OCI-LY7 (cell line): Measurements from ENCODE around the gene STARD7. TPM values are rescaled to one million over a fixed set of nuclear protein-coding genes. Genes with fewer than 3 reads are reported as not detected.

Experiments used
- BruUV-seq: library from RNA; stranded (reverse); fragments of 400-500 nt; replicated peaks from 2 replicates; lab custom pipeline; 2021; lab: Mats Ljungman, UMichigan
- CTCF ChIA-PET: fragments of 300-600 bp; sonication (Branson Sonifier 250); formaldehyde crosslinking; loops from one replicate; lab custom pipeline; 2022; ENCODE audit warnings: antibody characterized with exemption; ENCODE audit not compliant: unreplicated experiment; lab: Charles Lee
- POLR2A ChIA-PET: fragments of 300-600 bp; sonication (Branson Sonifier 250); formaldehyde crosslinking; loops from one replicate; lab custom pipeline; 2022; ENCODE audit warnings: antibody characterized with exemption; lab: Charles Lee
- DNase-seq: peaks from one replicate; pipeline ENCODE4 v3.0.0-alpha.2; 2015; ENCODE audit warnings: low spot score
- H2AFZ ChIP-seq: fragments of 200-600 bp; sonication (generic), shearing (Covaris generic); 2 replicates; pipeline ENCODE4 v1.6.1; 2014; ENCODE audit warnings: mild to moderate bottlenecking, antibody characterized with exemption, low read length, moderate library complexity
- H3K27ac ChIP-seq: fragments of 200-600 bp; sonication (generic); 2 replicates; pipeline ENCODE4 v1.5.1; 2014; ENCODE audit warnings: mixed run types, low read depth, mild to moderate bottlenecking, moderate library complexity, low read length, inconsistent platforms; ENCODE audit not compliant: poor library complexity, severe bottlenecking
- H3K36me3 ChIP-seq: fragments of 200-600 bp; sonication (generic); 2 replicates; pipeline ENCODE4 v1.6.1; 2014; ENCODE audit warnings: mild to moderate bottlenecking, antibody characterized with exemption, low read length, moderate library complexity, mixed read lengths; ENCODE audit not compliant: insufficient read depth
- H3K4me1 ChIP-seq: fragments of 200-600 bp; sonication (generic); 2 replicates; pipeline ENCODE4 v1.5.1; 2014; ENCODE audit warnings: mild to moderate bottlenecking, low read length; ENCODE audit not compliant: insufficient read depth, poor library complexity, severe bottlenecking
- H3K4me2 ChIP-seq: fragments of 200-600 bp; sonication (generic); 2 replicates; pipeline ENCODE4 v1.6.1; 2014; ENCODE audit warnings: mild to moderate bottlenecking, low read length
- H3K4me3 ChIP-seq: fragments of 200-600 bp; sonication (generic); 2 replicates; pipeline ENCODE4 v1.5.1; 2014; ENCODE audit warnings: mild to moderate bottlenecking, low read depth, low read length; ENCODE audit not compliant: poor library complexity, severe bottlenecking
- H3K79me2 ChIP-seq: fragments of 200-600 bp; sonication (generic); 2 replicates; pipeline ENCODE4 v1.6.1; 2016; ENCODE audit warnings: low read depth, mild to moderate bottlenecking, low read length, moderate library complexity, mixed read lengths; ENCODE audit not compliant: insufficient read depth
- H3K9me2 ChIP-seq: fragments of 200-600 bp; sonication (generic); 2 replicates; pipeline ENCODE4 v1.6.1; 2016; ENCODE audit warnings: mild to moderate bottlenecking, low read length, mixed read lengths; ENCODE audit not compliant: insufficient read depth
- H3K9me3 ChIP-seq: fragments of 200-600 bp; sonication (generic); 2 replicates; pipeline ENCODE4 v1.6.1; 2014; ENCODE audit warnings: mild to moderate bottlenecking, mixed run types, low read length, mixed read lengths
- H4K20me1 ChIP-seq: fragments of 200-600 bp; sonication (generic); 2 replicates; pipeline ENCODE4 v1.6.1; 2014; ENCODE audit warnings: mild to moderate bottlenecking, antibody characterized with exemption, low read length, moderate library complexity, mixed read lengths; ENCODE audit not compliant: insufficient read depth
- CTCF ChIP-seq: fragments of 200-600 bp; sonication (generic); conservative IDR thresholded peaks from 2 replicates; pipeline ENCODE4 v1.5.1; 2014; ENCODE audit warnings: mild to moderate bottlenecking, antibody characterized with exemption, low read length, moderate library complexity, mixed read lengths
- EZH2phosphoT487 ChIP-seq: fragments of 200-600 bp; sonication (generic); IDR thresholded peaks from 2 replicates; pipeline ENCODE4 v1.6.1; 2018; ENCODE audit warnings: low read depth, borderline replicate concordance, mild to moderate bottlenecking, mixed run types, antibody characterized with exemption, low read length, moderate library complexity, mixed read lengths
- intact Hi-C: fragments of 100-400 bp; cut with micrococcal nuclease; formaldehyde crosslinking; loops from one replicate; pipeline ENCODE4 v1.10.0; 2022; ENCODE audit not compliant: unreplicated experiment
- total RNA-seq, 2 experiments: library from RNA; depleted of rRNA in 1 of 2; stranded (reverse); fragments of >200 nt in 1 of 2; shearing (Covaris generic) in 1 of 2; gene quantifications; 2 replicates each; pipeline ENCODE4 v1.2.3, GENCODE V29; 2014 to 2022

Gene STARD7
- total RNA-seq, 2 experiments from 2014 or later = 206 to 239 TPM

GRCh38 chr2:96152304-96153161 lies 56.1 kb downstream of the STARD7 start:
- TF ChIP-seq CTCF (no peak), EZH2phosphoT487 (no peak)
- peak overlapping the region; percentile 44 for H3K4me2 ChIP-seq
- H3K9me2 ChIP-seq = no peaks in the 10 kb centered on the region
- H2AFZ ChIP-seq = peak overlapping the region; percentile 31; the same call in 1 of the 2 replicates
- DNase-seq = peak; percentile 35
- no TSS peak for BruUV-seq
- intact Hi-C loops = no loop called here
- no peak overlapping the region for H3K4me3 ChIP-seq
- peak overlapping the region; percentile 10 for H3K27ac ChIP-seq
- no peaks in the 10 kb centered on the region for H3K36me3 ChIP-seq
- CTCF ChIA-PET = no interaction called here
- no peaks in the 10 kb centered on the region for H3K9me3 ChIP-seq
- POLR2A ChIA-PET = interaction anchor here (0.6 to 2.1 kb wide), 5 partner anchors 11 to 66 kb away, joined by 3 to 10 read pairs (median 4); partner anchors contain the start of gene STARD7
- no peaks in the 10 kb centered on the region for H4K20me1 ChIP-seq
- peaks cover 92% of the 10 kb centered on the region for H3K4me1 ChIP-seq
- no peaks in the 10 kb centered on the region for H3K79me2 ChIP-seq

GRCh38 chr2:96151595-96152303 lies 56.9 kb downstream of the STARD7 start:
- Histone ChIP-seq H3K4me3 (no peak overlapping the region), H3K4me1 (peaks cover 92% of the 10 kb centered on the region), H4K20me1 (no peaks in the 10 kb centered on the region), H3K79me2 (no peaks in the 10 kb centered on the region), H2AFZ (no peak overlapping the region), H3K9me3 (no peaks in the 10 kb centered on the region), H3K36me3 (no peaks in the 10 kb centered on the region), H3K4me2 (no peak overlapping the region), H3K27ac (peak overlapping the region; percentile 10), H3K9me2 (no peaks in the 10 kb centered on the region)
- intact Hi-C loops = no loop called here
- POLR2A ChIA-PET = interaction anchor here (1.3 to 2.1 kb wide), 2 partner anchors 11 to 16 kb away, joined by 3 to 10 read pairs; no protein-coding TSS in a partner anchor
- TF ChIP-seq CTCF (no peak), EZH2phosphoT487 (no peak)
- CTCF ChIA-PET = no interaction called here
- no TSS peak for BruUV-seq
- no peak for DNase-seq
